Gastroesophageal sphincter (tissue), 4 donors: Measurements from ENCODE around the gene GIMAP4. TPM values are rescaled to one million over a fixed set of nuclear protein-coding genes. Genes with fewer than 3 reads are reported as not detected.

ENCODE experiments used
- ATAC-seq: fragments of 150-250 bp; one replicate; pipeline ENCODE4 v1.9.1; 2016; ENCODE audit warnings: mild to moderate bottlenecking, moderate library complexity
- H3K27ac ChIP-seq, 4 donors: fragments of 200-600 bp; sonication (generic) in 3 of 4; 1 replicate in 3 of 4; 2 replicates in 1 of 4; pipeline ENCODE4 v1.5.1; 2016 to 2019
- H3K27me3 ChIP-seq: fragments of 200-600 bp; sonication (generic); one replicate; pipeline ENCODE4 v1.5.1; 2019
- H3K36me3 ChIP-seq, 2 donors: fragments of 200-600 bp; sonication (generic); one replicate each; pipeline ENCODE4 v1.5.1; 2019; ENCODE audit warnings: control low read depth in 1 of 2
- H3K4me1 ChIP-seq, 3 donors: fragments of 200-600 bp; sonication (generic); 1 replicate in 2 of 3; 2 replicates in 1 of 3; pipeline ENCODE4 v1.5.1; 2016 to 2019; ENCODE audit warnings: control low read depth in 2 of 3
- H3K4me3 ChIP-seq, 2 donors: fragments of 200-600 bp; sonication (generic); one replicate each; pipeline ENCODE4 v1.5.1; 2019; ENCODE audit warnings: mild to moderate bottlenecking in 1 of 2, moderate library complexity in 1 of 2
- H3K9me3 ChIP-seq, 3 donors: fragments of 200-600 bp; sonication (generic); one replicate each; pipeline ENCODE4 v1.5.1; 2017 to 2019; ENCODE audit warnings: control low read depth in 2 of 3
- EP300 ChIP-seq: sonication (generic); formaldehyde crosslinking; IDR thresholded peaks from one replicate; pipeline ENCODE4 v1.6.1; 2017; ENCODE audit warnings: antibody characterized with exemption, mild to moderate bottlenecking
- POLR2A ChIP-seq, 2 donors: fragments of 450-650 bp; IDR thresholded peaks; one replicate each; pipeline ENCODE4 v1.6.1; 2017; ENCODE audit warnings: antibody characterized with exemption in 2 of 2, mild to moderate bottlenecking in 2 of 2, moderate library complexity in 1 of 2
- POLR2AphosphoS5 ChIP-seq: sonication (generic); formaldehyde crosslinking; IDR thresholded peaks from one replicate; pipeline ENCODE4 v1.6.1; 2017; ENCODE audit warnings: antibody characterized with exemption
- WGBS, 2 donors: methylation state at CpG; one replicate each; pipeline ENCODE4 v1.1.5; 2018; ENCODE audit warnings: low coverage in 1 of 2; 5-methylcytosine and 5-hydroxymethylcytosine counted together
- total RNA-seq, 4 donors: library from RNA; depleted of rRNA; stranded (reverse); fragments of >200 nt; gene quantifications; one replicate each; pipeline ENCODE4 v1.1.0, GENCODE V29; 2016
- TF ChIP-seq, protein P1 (sequence below), 4 experiments: fragments of 200-600 bp in 2 of 4; fragments of 450-650 bp in 2 of 4; sonication (generic) in 1 of 4; IDR thresholded peaks; one replicate each; pipeline ENCODE4 v1.5.1; 2017 to 2019; ENCODE audit warnings: antibody characterized with exemption in 4 of 4, mild to moderate bottlenecking in 2 of 4, moderate library complexity in 2 of 4

GIMAP4 gene
- total RNA-seq, 4 donors from 2014 or later: 6.7 to 42.1 (median 26.1) TPM

DNA sequence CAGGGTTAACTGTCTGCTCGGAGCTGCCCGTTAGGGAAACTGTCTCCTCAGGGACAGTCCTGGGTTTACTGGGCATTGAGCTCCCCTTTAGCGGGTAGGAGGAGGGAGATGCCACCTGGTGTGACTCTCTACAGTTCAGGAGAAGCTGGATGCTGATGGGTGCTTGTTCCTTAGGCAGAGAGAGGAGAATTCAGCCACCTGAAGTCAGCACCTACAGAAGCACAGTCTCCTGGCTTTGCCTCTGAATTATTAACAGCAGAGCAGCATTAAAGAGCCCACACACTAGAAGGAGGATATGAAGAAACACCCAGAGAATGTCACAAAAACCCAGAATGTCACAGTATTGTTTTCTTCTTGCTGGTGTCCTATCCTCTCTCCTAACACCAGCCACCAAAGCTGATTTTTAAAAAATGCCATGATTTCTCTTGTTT, 696 bp downstream of the GIMAP4 start:
- H3K27ac ChIP-seq: peak overlapping the region in 3 of 4 donors; percentile 51 to 66 (median 66)
- WGBS, 2 donors: 17% methylated on average over 1 of the region's 3 CpGs; no CpG with 5 or more reads in 1 of the 2 donors

DNA sequence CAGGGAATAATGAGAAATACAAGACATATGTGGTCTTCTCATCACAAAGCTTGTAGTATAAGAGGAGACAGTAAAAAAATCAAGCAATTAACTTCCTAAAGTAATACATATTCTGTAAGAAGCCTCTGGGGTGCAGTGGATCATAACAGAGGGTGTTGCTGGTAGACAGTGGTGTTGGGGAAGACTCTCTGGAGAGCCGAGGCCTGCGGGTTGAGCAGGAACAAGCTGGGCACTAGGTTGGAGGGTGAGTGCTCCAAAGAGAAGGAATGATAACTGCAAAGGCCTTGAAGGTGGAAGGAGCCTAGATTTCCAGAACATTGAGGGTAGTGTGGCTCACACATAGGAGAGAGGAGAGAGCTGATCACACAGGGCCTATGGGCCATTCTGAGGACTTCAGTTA, 1.5 kb downstream of the GIMAP4 start:
- Histone ChIP-seq H3K9me3 (peaks cover 0 to 9% (median 0%) of the 10 kb centered on the region in 3 donors), H3K4me3 (peak overlapping the region in 1 of 2 donors; percentile 48), H3K4me1 (no peaks in the 10 kb centered on the region), H3K27me3 (no peaks in the 10 kb centered on the region), H3K27ac (peak overlapping the region in 3 of 4 donors; percentile 24 to 66 (median 26)), H3K36me3 (peaks cover 0 to 27% of the 10 kb centered on the region in 2 donors)
- ATAC-seq: no peak
- 60 to 74% methylated on average over 2 of the region's 2 CpGs for WGBS, 2 donors
- TF ChIP-seq, protein P1, sequence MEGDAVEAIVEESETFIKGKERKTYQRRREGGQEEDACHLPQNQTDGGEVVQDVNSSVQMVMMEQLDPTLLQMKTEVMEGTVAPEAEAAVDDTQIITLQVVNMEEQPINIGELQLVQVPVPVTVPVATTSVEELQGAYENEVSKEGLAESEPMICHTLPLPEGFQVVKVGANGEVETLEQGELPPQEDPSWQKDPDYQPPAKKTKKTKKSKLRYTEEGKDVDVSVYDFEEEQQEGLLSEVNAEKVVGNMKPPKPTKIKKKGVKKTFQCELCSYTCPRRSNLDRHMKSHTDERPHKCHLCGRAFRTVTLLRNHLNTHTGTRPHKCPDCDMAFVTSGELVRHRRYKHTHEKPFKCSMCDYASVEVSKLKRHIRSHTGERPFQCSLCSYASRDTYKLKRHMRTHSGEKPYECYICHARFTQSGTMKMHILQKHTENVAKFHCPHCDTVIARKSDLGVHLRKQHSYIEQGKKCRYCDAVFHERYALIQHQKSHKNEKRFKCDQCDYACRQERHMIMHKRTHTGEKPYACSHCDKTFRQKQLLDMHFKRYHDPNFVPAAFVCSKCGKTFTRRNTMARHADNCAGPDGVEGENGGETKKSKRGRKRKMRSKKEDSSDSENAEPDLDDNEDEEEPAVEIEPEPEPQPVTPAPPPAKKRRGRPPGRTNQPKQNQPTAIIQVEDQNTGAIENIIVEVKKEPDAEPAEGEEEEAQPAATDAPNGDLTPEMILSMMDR (IDR thresholded peaks at IDR 0.05): no peak
- TF ChIP-seq EP300: no peak
- TF ChIP-seq POLR2A (IDR thresholded peaks at IDR 0.05): no peak

More for the DNA sequence above, 696 bp downstream of the GIMAP4 start:
- Histone ChIP-seq H3K4me3 (peak overlapping the region; percentile 23 to 48), H3K36me3 (peaks cover 0 to 23% of the 10 kb centered on the region in 2 donors), H3K9me3 (peaks cover 0 to 9% (median 0%) of the 10 kb centered on the region in 3 donors), H3K27me3 (no peaks in the 10 kb centered on the region), H3K4me1 (no peaks in the 10 kb centered on the region)
- TF ChIP-seq POLR2A (IDR thresholded peaks at IDR 0.05) (no peak), POLR2AphosphoS5 (no peak), EP300 (no peak)
- TF ChIP-seq, protein P1 (IDR thresholded peaks at IDR 0.05): no peak
- no peak for ATAC-seq

DNA sequence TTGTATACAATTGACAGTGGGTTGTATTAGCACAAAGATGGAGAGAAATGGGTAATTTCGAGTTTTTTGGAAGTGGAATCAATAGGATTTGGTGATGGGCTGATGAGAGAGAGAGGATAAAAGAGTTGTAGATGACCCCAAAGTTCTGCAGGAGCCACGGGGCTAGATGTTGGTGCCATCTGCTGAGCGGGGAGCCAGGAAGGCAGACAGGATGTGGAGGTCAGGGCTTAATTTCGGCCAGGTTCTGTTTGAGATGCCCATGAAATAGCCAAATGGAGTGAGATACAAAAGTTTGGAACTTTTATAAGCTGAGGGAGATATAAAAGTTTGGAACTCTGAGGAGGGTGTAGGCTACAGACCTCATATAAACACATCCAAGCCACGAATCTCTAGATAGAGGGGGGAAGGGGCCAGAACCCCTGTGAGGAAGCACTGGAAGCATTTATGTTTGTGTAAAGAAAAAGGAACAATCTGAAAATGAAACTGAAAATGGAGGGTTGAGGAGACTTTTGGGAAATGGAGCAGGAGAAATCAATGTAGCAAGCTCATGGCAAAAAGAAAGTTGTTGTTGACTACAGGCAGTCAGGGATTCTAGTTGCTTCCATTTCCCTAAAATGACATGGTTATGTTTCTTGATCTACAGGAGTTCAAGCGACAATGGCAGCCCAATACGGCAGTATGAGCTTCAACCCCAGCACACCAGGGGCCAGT, 2.2 kb downstream of the GIMAP4 start:
- Histone ChIP-seq H3K27me3 (no peaks in the 10 kb centered on the region), H3K36me3 (peaks cover 0 to 27% of the 10 kb centered on the region in 2 donors), H3K27ac (peak overlapping the region in 3 of 4 donors; percentile 31 to 66 (median 31)), H3K4me3 (peak overlapping the region in 1 of 2 donors; percentile 48), H3K9me3 (peaks cover 0 to 9% (median 0%) of the 10 kb centered on the region in 3 donors), H3K4me1 (no peaks in the 10 kb centered on the region)
- TF ChIP-seq, protein P1 (IDR thresholded peaks at IDR 0.05): no peak
- TF ChIP-seq EP300: no peak
- TF ChIP-seq POLR2AphosphoS5: no peak
- no peak for TF ChIP-seq POLR2A (IDR thresholded peaks at IDR 0.05)
- 41 to 45% methylated on average over 4 to 6 of the region's 7 CpGs for WGBS, 2 donors
- ATAC-seq: no peak

DNA sequence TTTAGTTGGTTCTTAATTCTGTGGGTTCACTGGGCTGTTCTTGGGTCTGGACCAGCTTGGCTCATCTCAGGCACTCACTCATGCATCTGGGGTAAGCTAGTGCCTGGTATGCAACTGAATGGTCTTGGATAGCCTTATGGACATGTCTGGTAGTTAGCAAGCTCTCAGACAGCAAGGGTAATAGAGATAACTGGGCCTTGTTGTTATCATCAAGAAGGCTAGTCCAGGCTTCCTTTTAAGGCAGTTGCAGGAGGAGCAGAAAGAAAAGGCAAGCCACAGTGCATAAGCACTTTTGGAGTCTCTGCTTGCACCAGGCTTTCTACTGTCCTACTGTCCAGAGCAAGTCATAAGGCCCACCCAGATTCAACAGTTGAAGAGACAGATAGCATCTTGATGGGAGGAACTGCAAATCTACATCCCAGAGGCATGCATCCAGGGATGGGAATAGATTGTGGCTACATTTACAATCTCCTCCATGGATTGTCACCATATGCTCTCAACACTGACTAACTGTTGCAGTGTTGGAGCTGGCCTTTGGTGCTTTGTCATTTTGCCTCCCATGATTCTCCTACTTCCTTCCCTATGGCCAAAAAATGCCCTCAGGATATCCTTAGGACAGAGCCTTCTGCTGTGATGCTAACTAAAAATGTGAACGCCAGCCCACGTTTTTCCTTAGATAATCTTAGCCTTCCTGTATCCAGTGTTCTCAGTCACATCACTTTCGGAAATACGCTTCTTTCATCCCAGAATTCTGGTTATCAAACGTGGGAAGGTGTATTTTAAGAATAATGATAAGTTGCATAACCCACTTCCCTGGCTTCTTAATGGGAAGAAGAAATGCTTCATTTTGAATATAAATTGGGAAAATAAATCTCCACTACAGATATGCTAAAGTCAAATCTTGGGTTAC, 3.6 kb downstream of the GIMAP4 start:
- H3K4me3 ChIP-seq: no peak overlapping the region

More for the DNA sequence above, 3.6 kb downstream of the GIMAP4 start:
- Histone ChIP-seq H3K4me1 (no peaks in the 10 kb centered on the region), H3K27ac (no peak overlapping the region), H3K9me3 (peaks cover 0 to 13% (median 0%) of the 10 kb centered on the region in 3 donors), H3K36me3 (peaks cover 0 to 27% of the 10 kb centered on the region in 2 donors), H3K27me3 (no peaks in the 10 kb centered on the region)
- TF ChIP-seq POLR2A (IDR thresholded peaks at IDR 0.05) (no peak), POLR2AphosphoS5 (no peak), EP300 (no peak)
- TF ChIP-seq, protein P1 (IDR thresholded peaks at IDR 0.05): no peak
- ATAC-seq: no peak
- WGBS, 2 donors: 72 to 87% methylated on average over 5 of the region's 5 CpGs
